Activated gamma-delta T cell treated with Interleukin-2 at 50 U/mL for 16 hours (primary cell): ENCODE measurements around the gene PNN.
"Not testable (repeated sequence)": the region's sequence is repeated elsewhere in the genome, so short reads cannot be mapped to it uniquely, and the experiment has no call there.

Source experiments
- DNase-seq: peaks from one replicate; pipeline ENCODE4 v3.0.0-alpha.2; 2020

PNN gene

DNA sequence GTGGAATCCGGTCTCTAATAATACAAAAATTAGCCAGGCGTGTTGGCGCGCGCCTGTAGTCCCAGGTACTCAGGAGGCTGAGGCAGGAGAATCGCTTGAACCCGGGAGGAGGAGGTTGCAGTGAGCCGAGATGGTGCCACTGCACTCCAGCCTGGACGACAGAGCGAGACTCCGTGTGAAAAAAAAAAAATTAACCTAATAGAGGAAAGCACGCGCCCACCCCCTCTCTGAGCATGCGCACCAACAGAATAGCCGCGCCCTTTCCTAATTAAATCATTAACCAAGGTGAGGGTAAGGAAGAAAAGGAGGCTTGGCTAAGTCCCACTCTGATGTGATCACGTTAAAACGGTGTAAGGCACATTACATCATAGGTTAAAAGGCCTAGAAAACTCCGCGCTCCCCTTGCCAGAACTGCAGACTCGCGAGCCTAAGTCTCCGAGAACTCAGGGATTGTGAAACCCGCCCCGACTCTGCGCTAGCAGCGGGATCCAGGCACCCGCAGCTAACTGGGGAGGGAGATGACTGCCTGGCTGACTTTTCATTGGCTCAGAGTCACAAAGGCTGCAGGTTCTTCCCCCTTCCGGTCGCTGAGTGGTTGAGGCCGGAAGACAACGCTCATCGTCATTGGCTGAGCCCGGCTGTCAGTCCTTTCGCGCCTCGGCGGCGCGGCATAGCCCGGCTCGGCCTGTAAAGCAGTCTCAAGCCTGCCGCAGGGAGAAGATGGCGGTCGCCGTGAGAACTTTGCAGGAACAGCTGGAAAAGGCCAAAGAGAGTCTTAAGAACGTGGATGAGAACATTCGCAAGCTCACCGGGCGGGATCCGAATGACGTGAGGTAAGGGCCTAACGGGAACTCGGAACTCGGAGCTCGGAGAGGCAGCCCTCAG is at the start of gene PNN:
Gene PNN (plus strand): TSS at position 695 of the 885 bp plus-strand sequence. CDS start 26 bp downstream, at position 721.
- DNase-seq, result peak; percentile 95

GRCh38 chr14:39137835-39138234 is 37.2 kb upstream of the PNN start:
- DNase-seq, result not testable (repeated sequence)

- no peak for DNase-seq
These were observed 36.6 kb upstream of the PNN start for GRCh38 chr14:39138440-39138839.

DNA sequence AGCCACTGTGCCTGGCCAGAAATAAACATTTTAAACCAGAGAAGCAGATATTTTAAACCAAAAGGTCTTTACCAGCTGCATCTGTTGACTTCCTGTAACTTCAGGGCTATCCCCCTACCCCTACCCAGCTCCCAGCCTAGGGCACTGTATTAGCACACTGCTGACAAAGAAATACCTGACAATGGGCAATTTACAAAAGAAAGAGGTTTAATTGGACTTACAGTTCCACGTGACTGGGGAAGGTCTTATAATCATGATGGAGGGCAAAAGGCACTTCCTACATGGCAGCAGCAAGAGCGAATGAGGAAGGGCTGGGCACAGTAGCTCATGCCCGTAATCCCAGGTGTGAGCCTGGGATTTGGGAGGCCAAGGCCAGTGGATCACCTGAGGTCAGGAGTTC is 34.9 kb upstream of the PNN start:
- no peak for DNase-seq

DNA sequence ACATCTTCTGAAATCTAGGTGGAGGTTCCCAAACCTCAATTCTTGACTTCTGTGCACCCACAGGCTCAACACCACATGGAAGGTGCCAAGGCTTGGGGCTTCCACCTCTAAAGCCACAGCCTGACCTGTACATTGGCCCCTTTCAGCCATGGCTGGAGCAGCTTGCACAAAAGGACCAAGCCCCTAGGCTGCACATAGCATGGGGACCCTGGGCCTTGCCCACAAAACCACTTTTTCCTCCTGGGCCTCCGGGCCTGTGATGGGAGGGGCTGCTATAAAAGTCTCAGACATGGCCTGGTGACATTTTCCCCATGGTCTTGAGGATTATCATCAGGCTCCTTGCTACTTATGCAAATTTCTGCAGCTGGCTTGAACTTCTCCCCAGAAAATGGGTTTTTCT is 33.4 kb upstream of the PNN start:
- DNase-seq, result not testable (repeated sequence)

DNA sequence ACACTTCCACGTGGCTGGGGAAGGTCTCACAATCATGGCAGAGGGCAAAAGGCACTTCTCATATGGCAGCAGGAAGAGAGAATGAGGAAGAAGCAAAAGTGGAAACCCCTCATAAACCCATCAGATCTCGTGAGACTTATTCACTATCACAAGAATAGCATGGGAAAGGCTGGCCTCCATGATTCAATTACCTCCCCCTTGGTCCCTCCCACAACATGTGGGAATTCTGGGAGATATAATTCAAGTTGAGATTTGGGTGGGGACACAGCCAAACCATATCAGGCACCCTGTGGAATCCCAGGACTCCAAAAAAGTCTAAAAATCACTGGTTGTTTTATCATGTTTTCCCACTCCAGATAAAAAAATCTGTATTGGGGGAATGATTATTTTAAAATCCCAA is 31.8 kb upstream of the PNN start:
- DNase-seq, result not testable (repeated sequence)

GRCh38 chr14:39145266-39145966 is 29.6 kb upstream of the PNN start:
- DNase-seq, result no peak

- DNase-seq, result no peak
These were observed 20.4 kb upstream of the PNN start for GRCh38 chr14:39154594-39155189.

GRCh38 chr14:39157491-39157890 is 17.6 kb upstream of the PNN start:
- DNase-seq, result no peak

- DNase-seq, result no peak
These were observed 16.7 kb upstream of the PNN start for GRCh38 chr14:39158222-39158858.

DNA sequence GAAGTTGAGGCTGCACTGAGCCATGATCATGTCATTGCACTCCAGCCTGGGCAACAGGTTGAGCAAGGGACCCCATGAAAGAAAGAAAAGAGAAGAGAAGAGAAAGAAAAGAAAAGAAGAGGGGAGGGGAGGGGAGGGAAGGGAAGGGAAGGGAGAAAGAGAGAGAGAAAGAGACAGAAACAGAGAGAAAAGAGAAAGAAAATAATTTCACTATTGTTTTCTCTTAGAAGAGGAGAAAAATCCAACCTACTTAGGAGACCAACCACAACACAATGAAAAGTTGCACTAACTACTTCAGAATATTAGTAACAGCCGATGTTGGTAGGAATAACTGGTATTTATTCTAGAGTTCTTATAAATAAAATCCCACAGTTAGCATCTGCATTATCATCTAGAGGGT is 14.6 kb upstream of the PNN start:
- no peak for DNase-seq

- not testable (repeated sequence) for DNase-seq
These were observed 7.2 kb upstream of the PNN start for GRCh38 chr14:39167797-39168320.

DNA sequence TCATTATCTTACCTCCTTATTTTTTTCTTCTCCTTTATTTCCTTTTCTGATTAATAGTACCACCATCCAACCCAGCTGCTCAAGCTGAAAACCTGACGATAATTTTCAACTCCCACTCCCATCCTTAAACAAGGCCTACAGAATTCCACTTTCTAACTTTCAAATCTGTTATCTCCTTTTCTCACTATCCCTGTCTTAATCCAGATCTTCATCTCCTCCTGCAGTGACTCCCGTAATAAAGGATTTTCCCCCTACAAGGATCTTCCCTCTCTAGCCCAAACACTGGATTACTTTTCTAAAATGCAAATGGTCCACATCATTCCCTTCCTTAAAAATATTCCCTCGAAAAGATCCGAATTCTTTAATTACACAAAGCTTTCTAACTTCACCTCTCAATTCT is 6.5 kb upstream of the PNN start:
- DNase-seq, result no peak

DNA sequence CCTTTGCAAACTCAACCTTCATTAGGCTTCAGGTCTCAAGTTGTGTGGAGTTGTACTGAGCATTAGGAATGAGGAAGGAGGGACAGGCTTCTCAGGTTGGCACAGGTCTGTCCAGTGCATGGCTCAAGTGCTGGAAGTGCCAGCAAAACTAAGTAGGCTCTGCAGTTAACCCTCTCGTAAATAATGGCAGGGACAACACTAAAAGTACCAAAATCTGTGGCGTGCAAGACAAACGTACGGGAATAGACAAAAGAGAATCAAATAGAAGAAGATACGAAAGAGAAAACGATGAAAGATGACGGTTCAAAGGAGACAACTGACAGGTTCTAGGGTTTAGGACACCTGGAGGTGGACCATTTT is 5.5 kb upstream of the PNN start:
- DNase-seq, result no peak

DNA sequence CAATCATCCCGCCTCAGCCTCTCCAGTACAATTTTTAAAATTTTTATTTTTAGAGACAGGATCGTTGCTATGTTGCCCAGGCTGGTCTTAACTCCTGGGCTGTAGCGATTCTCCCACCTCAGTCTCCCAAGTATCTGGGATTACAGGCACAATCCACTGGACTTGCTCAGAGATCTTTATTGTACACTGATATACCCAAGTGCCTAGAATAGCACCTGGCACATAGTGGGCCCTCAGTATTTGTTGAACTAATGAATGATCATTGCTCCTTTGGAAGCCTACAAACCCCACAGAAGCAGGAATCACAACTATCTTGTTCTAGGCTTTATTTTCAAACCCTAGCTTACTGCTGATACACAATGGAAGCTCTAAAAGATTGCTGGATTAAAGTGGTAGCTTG is 1.9 kb upstream of the PNN start:
- DNase-seq, result no peak

GRCh38 chr14:39175445-39176262 is 600 bp downstream of the PNN start:
- DNase-seq, result no peak

- no peak for DNase-seq
These were observed 1.5 kb downstream of the PNN start for GRCh38 chr14:39176263-39177167.

DNA sequence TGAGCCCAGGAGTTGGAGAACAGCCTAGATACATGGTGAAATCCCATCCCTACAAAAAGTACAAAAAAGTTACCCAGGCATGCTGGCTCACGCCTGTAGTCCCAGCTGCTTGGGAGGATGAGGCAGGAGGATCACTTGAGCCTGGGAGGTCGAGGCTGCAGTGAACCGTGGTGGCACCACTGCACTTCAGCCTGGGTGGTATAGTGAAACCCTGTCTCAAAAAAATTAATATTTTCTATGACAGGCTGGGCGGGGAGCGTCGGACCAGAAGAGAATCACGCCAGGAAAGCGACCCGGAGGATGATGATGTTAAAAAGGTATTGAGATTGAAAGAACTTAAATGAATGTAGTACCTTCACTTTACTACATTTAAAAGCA is 2.1 kb downstream of the PNN start:
- DNase-seq, result no peak

DNA sequence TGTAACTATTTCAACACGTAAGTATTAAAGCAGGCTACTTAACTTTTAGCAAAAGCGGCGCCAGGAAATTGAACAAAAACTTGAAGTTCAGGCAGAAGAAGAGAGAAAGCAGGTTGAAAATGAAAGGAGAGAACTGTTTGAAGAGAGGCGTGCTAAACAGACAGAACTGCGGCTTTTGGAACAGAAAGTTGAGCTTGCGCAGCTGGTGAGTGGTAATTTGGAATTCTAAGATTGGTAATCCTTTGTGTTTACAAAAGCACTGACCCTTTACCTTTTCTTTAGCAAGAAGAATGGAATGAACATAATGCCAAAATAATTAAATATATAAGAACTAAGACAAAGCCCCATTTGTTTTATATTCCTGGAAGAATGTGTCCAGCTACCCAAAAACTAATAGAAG is 4.0 kb downstream of the PNN start:
- no peak for DNase-seq

DNA sequence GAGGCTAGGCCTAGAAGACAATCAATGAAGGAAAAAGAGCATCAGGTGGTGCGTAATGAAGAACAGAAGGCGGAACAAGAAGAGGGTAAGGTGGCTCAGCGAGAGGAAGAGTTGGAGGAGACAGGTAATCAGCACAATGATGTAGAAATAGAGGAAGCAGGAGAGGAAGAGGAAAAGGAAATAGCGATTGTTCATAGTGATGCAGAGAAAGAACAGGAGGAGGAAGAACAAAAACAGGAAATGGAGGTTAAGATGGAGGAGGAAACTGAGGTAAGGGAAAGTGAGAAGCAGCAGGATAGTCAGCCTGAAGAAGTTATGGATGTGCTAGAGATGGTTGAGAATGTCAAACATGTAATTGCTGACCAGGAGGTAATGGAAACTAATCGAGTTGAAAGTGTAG is 5.5 kb downstream of the PNN start:
- no peak for DNase-seq

- no peak for DNase-seq
These were observed 6.1 kb downstream of the PNN start for GRCh38 chr14:39181026-39181692.
